Heart left ventricle (tissue), 16 donors: ENCODE results near the gene DHRS7. TPM values are rescaled to one million over a fixed set of nuclear protein-coding genes. Genes with fewer than 3 reads are reported as not detected.
A peak's percentile ranks its signal among the peaks of the same experiment; 100 is the strongest.

Experiments
- ATAC-seq, 4 donors: fragments of 200-7000 bp; cut with Tn5 transposase; one replicate each; pipeline ENCODE4 v1.9.1; 2020 to 2022; ENCODE audit warnings: moderate library complexity in 4 of 4, mild to moderate bottlenecking in 3 of 4, moderate number of reproducible peaks in 1 of 4
- DNase-seq, 5 donors: peaks; one replicate each; pipeline ENCODE4 v3.0.0-alpha.2; 2020
- H3K27ac ChIP-seq, 12 donors: fragments of 200-600 bp; sonication (generic) in 4 of 12; one replicate each; pipeline versions ENCODE4 v1.5.0 to v1.8.0; 2016 to 2022; ENCODE audit warnings: mild to moderate bottlenecking in 2 of 12
- H3K27me3 ChIP-seq, 9 donors: fragments of 200-600 bp; sonication (generic) in 2 of 9; one replicate each; pipeline versions ENCODE4 v1.5.1 to v1.8.0; 2016 to 2022; ENCODE audit warnings: mild to moderate bottlenecking in 3 of 9
- H3K36me3 ChIP-seq, 9 donors: fragments of 200-600 bp; sonication (generic) in 2 of 9; one replicate each; pipeline versions ENCODE4 v1.5.0 to v1.8.0; 2018 to 2022; ENCODE audit warnings: mild to moderate bottlenecking in 2 of 9
- H3K4me1 ChIP-seq, 12 donors: fragments of 200-600 bp; sonication (generic) in 4 of 12; one replicate each; pipeline versions ENCODE4 v1.5.0 to v1.8.0; 2016 to 2022; ENCODE audit warnings: mild to moderate bottlenecking in 3 of 12
- H3K4me3 ChIP-seq, 12 donors: fragments of 200-600 bp; sonication (generic) in 4 of 12; one replicate each; pipeline versions ENCODE4 v1.5.0 to v1.8.0; 2017 to 2022; ENCODE audit warnings: mild to moderate bottlenecking in 9 of 12, moderate library complexity in 4 of 12
- H3K9me3 ChIP-seq, 12 donors: fragments of 200-600 bp; sonication (generic) in 4 of 12; one replicate each; pipeline versions ENCODE4 v1.5.0 to v1.8.0; 2016 to 2022; ENCODE audit warnings: mild to moderate bottlenecking in 1 of 12
- POLR2A ChIP-seq, 2 donors: fragments of 450-650 bp; IDR thresholded peaks; one replicate each; pipeline ENCODE4 v1.6.1; 2017; ENCODE audit warnings: antibody characterized with exemption in 2 of 2, mild to moderate bottlenecking in 2 of 2, moderate library complexity in 2 of 2
- WGBS, 4 donors: extraction: QIAGEN DNeasy Blood & Tissue Kit in 2 of 4; methylation state at CpG; one replicate each; pipeline versions ENCODE4 v1.1.5 to v1.1.7; 2013 to 2018; 5-methylcytosine and 5-hydroxymethylcytosine counted together
- intact Hi-C, 10 donors: fragments of 100-400 bp; cut with DNase I; formaldehyde crosslinking; loops; one replicate each; pipeline versions ENCODE4 v1.11.1 to v1.14.2; 2022
- polyA plus RNA-seq, 2 donors: library from polyadenylated mRNA; stranded (reverse); fragments of 200-250 nt; gene quantifications; one replicate each; pipeline ENCODE4 v1.2.3, GENCODE V29; 2013
- total RNA-seq, 9 donors: library from RNA; depleted of rRNA in 2 of 9; stranded (reverse); fragments of >200 nt in 2 of 9; fragmentation: NEBNext Ultra II Directional in 3 of 9; extraction: Animal tissue kit (Norgen Biotek cat#: 25700) in 3 of 9; gene quantifications; one replicate each; pipeline versions ENCODE4 v1.1.0 to v1.2.4, GENCODE V29; 2016 to 2023
- TF ChIP-seq, protein P1 (sequence below), 12 donors: fragments of 200-600 bp; sonication (generic) in 4 of 12; IDR thresholded peaks; one replicate each; pipeline versions ENCODE4 v1.5.0 to v1.8.0; 2018 to 2022; ENCODE audit warnings: antibody characterized with exemption in 12 of 12, mild to moderate bottlenecking in 5 of 12
- donor health status: ischemic (EF 13 %, LVEDD 7.1; RV severe dilation, severe dysfunction).
- donor health status: healthy with polysubstance abuse.
- donor health status: DM: no; HTN: yes; CAD: no.
- donor health status: DM: no; HTN: no; CAD: no.
- donor health status: ischemic (EF 25% LVEDD 6.9; RV normal size, moderate dysfunction).
- donor health status: ischemic (EF 25% LVEDD 5.7; RV mildly dilated, moderate dysfunction).
- donor health status: healthy.
- donor health status: DM: yes; HTN: yes; CAD: no.
- donor health status: ischemic (EF 35%, LVEDD 5.7; RV mildly dilated, moderate dysfunction).
- donor health status: nonischemic (EF 11% LVEDD 7.7; RV severe dilation, severe dysfunction).
- donor health status: DM: yes; HTN: yes; CAD: no.
- donor health status: PGD.
- donor health status: ischemic (EF 29% LVEDD 5.4; RV normal size, mild dysfunction).
- donor health status: nonischemic (EF 23%, LVEDD 6.1; RV moderate dilation, normal function).

DHRS7 gene
- total and polyA plus RNA-seq, 11 donors: 27.9 to 89.3 (median 40.5) TPM

- peaks cover 0 to 15% (median 8%) of the 10 kb centered on the region in 12 donors for H3K4me1 ChIP-seq
- H3K27ac ChIP-seq: no peak overlapping the region
- H3K9me3 ChIP-seq: no peaks in the 10 kb centered on the region
- intact Hi-C loops: loop anchor here in 1 of 10 donors (10.0 kb wide), 1 partner anchor 108 kb away; no protein-coding TSS in a partner anchor
- DNase-seq (no peak), ATAC-seq (no peak)
- no peak overlapping the region for H3K4me3 ChIP-seq
- H3K36me3 ChIP-seq: no peaks in the 10 kb centered on the region
- TF ChIP-seq POLR2A (IDR thresholded peaks at IDR 0.05): no peak
- TF ChIP-seq, protein P1, sequence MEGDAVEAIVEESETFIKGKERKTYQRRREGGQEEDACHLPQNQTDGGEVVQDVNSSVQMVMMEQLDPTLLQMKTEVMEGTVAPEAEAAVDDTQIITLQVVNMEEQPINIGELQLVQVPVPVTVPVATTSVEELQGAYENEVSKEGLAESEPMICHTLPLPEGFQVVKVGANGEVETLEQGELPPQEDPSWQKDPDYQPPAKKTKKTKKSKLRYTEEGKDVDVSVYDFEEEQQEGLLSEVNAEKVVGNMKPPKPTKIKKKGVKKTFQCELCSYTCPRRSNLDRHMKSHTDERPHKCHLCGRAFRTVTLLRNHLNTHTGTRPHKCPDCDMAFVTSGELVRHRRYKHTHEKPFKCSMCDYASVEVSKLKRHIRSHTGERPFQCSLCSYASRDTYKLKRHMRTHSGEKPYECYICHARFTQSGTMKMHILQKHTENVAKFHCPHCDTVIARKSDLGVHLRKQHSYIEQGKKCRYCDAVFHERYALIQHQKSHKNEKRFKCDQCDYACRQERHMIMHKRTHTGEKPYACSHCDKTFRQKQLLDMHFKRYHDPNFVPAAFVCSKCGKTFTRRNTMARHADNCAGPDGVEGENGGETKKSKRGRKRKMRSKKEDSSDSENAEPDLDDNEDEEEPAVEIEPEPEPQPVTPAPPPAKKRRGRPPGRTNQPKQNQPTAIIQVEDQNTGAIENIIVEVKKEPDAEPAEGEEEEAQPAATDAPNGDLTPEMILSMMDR (IDR thresholded peaks at IDR 0.05): no peak
- H3K27me3 ChIP-seq: peaks cover 0 to 3% (median 0%) of the 10 kb centered on the region in 9 donors
- WGBS, 4 donors: 84 to 89% (median 87%) methylated on average over 6 of the region's 6 CpGs
These were observed 41.8 kb upstream of the DHRS7 start for GRCh38 chr14:60206837-60207533.

GRCh38 chr14:60206249-60206670 is 41.1 kb upstream of the DHRS7 start:
- ATAC-seq (no peak), DNase-seq (no peak)
- Histone ChIP-seq H3K27me3 (peaks cover 0 to 3% (median 0%) of the 10 kb centered on the region in 9 donors), H3K4me1 (peaks cover 0 to 15% (median 8%) of the 10 kb centered on the region in 12 donors), H3K27ac (no peak overlapping the region), H3K9me3 (peaks cover 0 to 3% (median 0%) of the 10 kb centered on the region in 12 donors), H3K4me3 (no peak overlapping the region), H3K36me3 (no peaks in the 10 kb centered on the region)
- WGBS, 4 donors: 62 to 81% (median 74%) methylated on average over 7 of the region's 7 CpGs
- TF ChIP-seq, protein P1 (IDR thresholded peaks at IDR 0.05): no peak
- TF ChIP-seq POLR2A (IDR thresholded peaks at IDR 0.05): no peak
- intact Hi-C loops: loop anchor here in 1 of 10 donors (10.0 kb wide), 1 partner anchor 109 kb away; no protein-coding TSS in a partner anchor

- ATAC-seq (peak; percentile 29 to 80 (median 66)), DNase-seq (no peak)
- peak overlapping the region in 6 of 12 donors; percentile 4 to 57 (median 28) for H3K27ac ChIP-seq
- H3K36me3 ChIP-seq: no peaks in the 10 kb centered on the region
- 52 to 64% (median 59%) methylated on average over 6 of the region's 6 CpGs for WGBS, 4 donors
- intact Hi-C loops: loop anchor here in 1 of 10 donors (10.0 kb wide), 1 partner anchor 110 kb away; no protein-coding TSS in a partner anchor
- H3K27me3 ChIP-seq: no peaks in the 10 kb centered on the region
- peaks cover 0 to 7% (median 0%) of the 10 kb centered on the region in 12 donors for H3K9me3 ChIP-seq
- TF ChIP-seq, protein P1 (IDR thresholded peaks at IDR 0.05): no peak
- no peak for TF ChIP-seq POLR2A (IDR thresholded peaks at IDR 0.05)
- H3K4me3 ChIP-seq: no peak overlapping the region
- H3K4me1 ChIP-seq: peaks cover 0 to 15% (median 8%) of the 10 kb centered on the region in 12 donors
These were observed 39.9 kb upstream of the DHRS7 start for GRCh38 chr14:60204843-60205774.
